ENCODE data around the gene PIP5K1B. TPM values are rescaled to one million over a fixed set of nuclear protein-coding genes. Genes with fewer than 3 reads are reported as not detected.

The PIP5K1B gene
- polyA plus RNA-seq, 1 donor (not counting 4 experiments of a cell fraction or from before 2014, with no cell fraction given) = not detected

- no peaks in the 10 kb centered on the region for H3K9me1 ChIP-seq (ENCODE audit: control insufficient read depth, extremely low read depth, insufficient read depth, low read length)
- no peak overlapping the region for H2AFZ ChIP-seq (ENCODE audit: control insufficient read depth, low read length)
- no peak overlapping the region for H3K9ac ChIP-seq (ENCODE audit: control insufficient read depth, extremely low read depth, insufficient read depth, low read length)
- H3K27me3 ChIP-seq (ENCODE audit: control insufficient read depth, extremely low read depth, insufficient read depth, low read length) = no peaks in the 10 kb centered on the region
- H3K4me3 ChIP-seq (ENCODE audit: control insufficient read depth in 2 of 3, extremely low read depth in 1 of 3, insufficient read depth in 2 of 3, low read depth in 1 of 3, low read length in 3 of 3) = no peak overlapping the region
- no peak overlapping the region for H3K27ac ChIP-seq (ENCODE audit: control insufficient read depth, insufficient read depth, low read length)
- no peak for DNase-seq (ENCODE audit: low read depth, low spot score)
- FAIRE-seq = no peak
- H3K4me1 ChIP-seq (ENCODE audit: control insufficient read depth, extremely low read depth, insufficient read depth, low read length) = no peaks in the 10 kb centered on the region
- TF ChIP-seq EZH2 (IDR thresholded peaks at IDR 0.05; ENCODE audit: low read length) = no peak
- no peak for TF ChIP-seq CTCF (optimal IDR thresholded peaks at IDR 0.05 in 1 of 3, IDR thresholded peaks at IDR 0.05 in 1 of 3, conservative IDR thresholded peaks at IDR 0.05 in 1 of 3; ENCODE audit: extremely low read depth in 1 of 3, insufficient read depth in 2 of 3, low read length in 3 of 3)
- dilution Hi-C loops (cut with MboI; ENCODE audit: extremely low pct_ligation_motif_present, low sequenced_read_pairs) = no loop called here
- H4K20me1 ChIP-seq (ENCODE audit: control insufficient read depth, extremely low read depth, insufficient read depth, low read length) = no peaks in the 10 kb centered on the region
- H3K9me3 ChIP-seq (ENCODE audit: control insufficient read depth, low read depth, low read length) = no peaks in the 10 kb centered on the region
- no peak overlapping the region for H3K4me2 ChIP-seq (ENCODE audit: control insufficient read depth, extremely low read depth, insufficient read depth, low read depth, low read length)
- peaks cover 9 to 11% of the 10 kb centered on the region in 2 experiments for H3K36me3 ChIP-seq (ENCODE audit: control insufficient read depth in 2 of 2, extremely low read depth in 1 of 2, insufficient read depth in 2 of 2, low read length in 2 of 2)
- H3K79me2 ChIP-seq (ENCODE audit: control insufficient read depth, insufficient read depth, low read length) = peaks cover 29% of the 10 kb centered on the region
These were observed 339.5 kb downstream of the PIP5K1B start for GRCh38 chr9:69044240-69045219.

- no peak for DNase-seq (ENCODE audit: low read depth, low spot score)
- no peak overlapping the region for H2AFZ ChIP-seq (ENCODE audit: control insufficient read depth, low read length)
- no peaks in the 10 kb centered on the region for H3K9me1 ChIP-seq (ENCODE audit: control insufficient read depth, extremely low read depth, insufficient read depth, low read length)
- H3K9me3 ChIP-seq (ENCODE audit: control insufficient read depth, low read depth, low read length) = no peaks in the 10 kb centered on the region
- H3K27ac ChIP-seq (ENCODE audit: control insufficient read depth, insufficient read depth, low read length) = no peak overlapping the region
- no peak overlapping the region for H3K4me2 ChIP-seq (ENCODE audit: control insufficient read depth, extremely low read depth, insufficient read depth, low read depth, low read length)
- H3K36me3 ChIP-seq (ENCODE audit: control insufficient read depth in 2 of 2, extremely low read depth in 1 of 2, insufficient read depth in 2 of 2, low read length in 2 of 2) = peaks cover 9 to 11% of the 10 kb centered on the region in 2 experiments
- dilution Hi-C loops (cut with MboI; ENCODE audit: extremely low pct_ligation_motif_present, low sequenced_read_pairs) = no loop called here
- no peaks in the 10 kb centered on the region for H3K4me1 ChIP-seq (ENCODE audit: control insufficient read depth, extremely low read depth, insufficient read depth, low read length)
- FAIRE-seq = no peak
- no peak for TF ChIP-seq EZH2 (IDR thresholded peaks at IDR 0.05; ENCODE audit: low read length)
- no peak for TF ChIP-seq CTCF (optimal IDR thresholded peaks at IDR 0.05 in 1 of 3, IDR thresholded peaks at IDR 0.05 in 1 of 3, conservative IDR thresholded peaks at IDR 0.05 in 1 of 3; ENCODE audit: extremely low read depth in 1 of 3, insufficient read depth in 2 of 3, low read length in 3 of 3)
- H3K79me2 ChIP-seq (ENCODE audit: control insufficient read depth, insufficient read depth, low read length) = peaks cover 20% of the 10 kb centered on the region
- no peak overlapping the region for H3K9ac ChIP-seq (ENCODE audit: control insufficient read depth, extremely low read depth, insufficient read depth, low read length)
- no peaks in the 10 kb centered on the region for H4K20me1 ChIP-seq (ENCODE audit: control insufficient read depth, extremely low read depth, insufficient read depth, low read length)
- no peak overlapping the region for H3K4me3 ChIP-seq (ENCODE audit: control insufficient read depth in 2 of 3, extremely low read depth in 1 of 3, insufficient read depth in 2 of 3, low read depth in 1 of 3, low read length in 3 of 3)
- H3K27me3 ChIP-seq (ENCODE audit: control insufficient read depth, extremely low read depth, insufficient read depth, low read length) = no peaks in the 10 kb centered on the region
These were observed 340.8 kb downstream of the PIP5K1B start for GRCh38 chr9:69045821-69046220.
